NCI-H1092 (cell line): ENCODE results near the gene OSBPL7.
A peak's percentile ranks its signal among the peaks of the same experiment; 100 is the strongest.

Source experiments
- DNase-seq: peaks from one replicate; lab custom pipeline; 2025; lab: John Stamatoyannopoulos, UW

The OSBPL7 gene

GRCh38 chr17:47821424-47822391 lies at the start of gene OSBPL7:
OSBPL7 (minus strand) TSS chr17:47821794; CDS start chr17:47820278, 1,516 bp downstream.
- DNase-seq: peak; percentile 90

- DNase-seq: no peak
Measured at GRCh38 chr17:47871048-47871447, 49.5 kb upstream of the OSBPL7 start.

- DNase-seq: no peak
Measured at GRCh38 chr17:47870056-47870455, 48.5 kb upstream of the OSBPL7 start.

GRCh38 chr17:47869114-47869513 lies 47.5 kb upstream of the OSBPL7 start:
- DNase-seq: no peak

GRCh38 chr17:47867813-47868533 lies 46.4 kb upstream of the OSBPL7 start:
- no peak for DNase-seq

- DNase-seq: no peak
Measured at GRCh38 chr17:47866941-47867340, 45.3 kb upstream of the OSBPL7 start.

- DNase-seq: no peak
Measured at GRCh38 chr17:47864791-47865216, 43.2 kb upstream of the OSBPL7 start.

- no peak for DNase-seq
Measured at GRCh38 chr17:47862621-47863440, 41.2 kb upstream of the OSBPL7 start.

- no peak for DNase-seq
Measured at GRCh38 chr17:47860386-47860785, 38.8 kb upstream of the OSBPL7 start.

- no peak for DNase-seq
Measured at GRCh38 chr17:47857551-47858455, 36.2 kb upstream of the OSBPL7 start.

- DNase-seq: no peak
Measured at GRCh38 chr17:47856830-47857229, 35.2 kb upstream of the OSBPL7 start.

GRCh38 chr17:47855737-47856136 lies 34.1 kb upstream of the OSBPL7 start:
- DNase-seq: no peak

GRCh38 chr17:47853616-47854015 lies 32.0 kb upstream of the OSBPL7 start:
- DNase-seq: no peak

GRCh38 chr17:47852113-47852949 lies 30.7 kb upstream of the OSBPL7 start:
- DNase-seq: no peak

GRCh38 chr17:47851764-47852112 lies 30.1 kb upstream of the OSBPL7 start:
- no peak for DNase-seq

- DNase-seq: peak; percentile 37
Measured at GRCh38 chr17:47850692-47851573, 29.3 kb upstream of the OSBPL7 start, which contains the start of gene SP6. SP6 (minus strand) TSS chr17:47851163; CDS start chr17:47848429, 2,734 bp downstream.

GRCh38 chr17:47850373-47850691 lies 28.7 kb upstream of the OSBPL7 start:
- DNase-seq: no peak

- no peak for DNase-seq
Measured at GRCh38 chr17:47848198-47848513, 26.6 kb upstream of the OSBPL7 start.
